Suprapubic skin (tissue), 3 donors: ENCODE measurements around the gene DUS1L.

Experiments
- EP300 ChIP-seq: sonication (generic); formaldehyde crosslinking; IDR thresholded peaks from one replicate; pipeline ENCODE4 v1.6.1; 2017; ENCODE audit warnings: antibody characterized with exemption
- TF ChIP-seq, protein P1 (sequence below), 2 donors: fragments of 200-600 bp in 1 of 2; fragments of 450-650 bp in 1 of 2; sonication (generic) in 1 of 2; IDR thresholded peaks; one replicate each; pipeline ENCODE4 v1.5.1; 2016 to 2019; ENCODE audit warnings: antibody characterized with exemption in 2 of 2, mild to moderate bottlenecking in 1 of 2, moderate library complexity in 1 of 2

DNA sequence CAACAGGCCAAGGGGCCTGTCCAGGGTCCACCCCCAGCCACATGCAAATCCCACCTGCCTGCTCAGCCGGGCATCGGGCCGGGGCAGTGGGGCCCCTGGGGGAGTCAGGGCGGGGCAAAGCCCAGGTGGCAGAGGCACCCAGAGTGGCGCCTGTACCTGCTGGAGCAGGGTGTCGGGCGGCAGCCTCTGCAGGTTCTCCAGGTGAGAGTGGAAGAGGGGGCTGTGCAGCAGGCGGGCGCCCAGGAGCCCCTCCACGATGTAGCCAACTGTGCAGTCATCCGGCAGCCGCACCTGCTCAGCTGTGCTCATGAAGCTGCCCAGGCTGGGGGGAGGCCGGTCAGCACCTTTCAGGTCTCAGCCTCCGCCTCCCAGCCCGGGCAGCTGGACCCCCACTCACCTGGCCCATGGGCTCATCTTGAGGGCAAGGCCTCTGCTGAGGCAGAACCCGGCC, 16.1 kb downstream of the DUS1L start:
- no peak for TF ChIP-seq EP300
- TF ChIP-seq, protein P1, sequence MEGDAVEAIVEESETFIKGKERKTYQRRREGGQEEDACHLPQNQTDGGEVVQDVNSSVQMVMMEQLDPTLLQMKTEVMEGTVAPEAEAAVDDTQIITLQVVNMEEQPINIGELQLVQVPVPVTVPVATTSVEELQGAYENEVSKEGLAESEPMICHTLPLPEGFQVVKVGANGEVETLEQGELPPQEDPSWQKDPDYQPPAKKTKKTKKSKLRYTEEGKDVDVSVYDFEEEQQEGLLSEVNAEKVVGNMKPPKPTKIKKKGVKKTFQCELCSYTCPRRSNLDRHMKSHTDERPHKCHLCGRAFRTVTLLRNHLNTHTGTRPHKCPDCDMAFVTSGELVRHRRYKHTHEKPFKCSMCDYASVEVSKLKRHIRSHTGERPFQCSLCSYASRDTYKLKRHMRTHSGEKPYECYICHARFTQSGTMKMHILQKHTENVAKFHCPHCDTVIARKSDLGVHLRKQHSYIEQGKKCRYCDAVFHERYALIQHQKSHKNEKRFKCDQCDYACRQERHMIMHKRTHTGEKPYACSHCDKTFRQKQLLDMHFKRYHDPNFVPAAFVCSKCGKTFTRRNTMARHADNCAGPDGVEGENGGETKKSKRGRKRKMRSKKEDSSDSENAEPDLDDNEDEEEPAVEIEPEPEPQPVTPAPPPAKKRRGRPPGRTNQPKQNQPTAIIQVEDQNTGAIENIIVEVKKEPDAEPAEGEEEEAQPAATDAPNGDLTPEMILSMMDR (IDR thresholded peaks at IDR 0.05) = no peak
